Dendritic cell treated with granulocyte-macrophage colony-stimulating factor and Interleukin-4, amounts not matched to agents 40 ng/mL and 50 ng/mL, for 4 days (primary cell): ENCODE results near the gene POR.

Source experiments
- H3K27ac Mint-ChIP-seq: one replicate; pipeline ENCODE4 v1.8.0; 2022; ENCODE audit warnings: mild to moderate bottlenecking, mixed read lengths
- H3K27me3 Mint-ChIP-seq: one replicate; pipeline ENCODE4 v1.8.0; 2022; ENCODE audit warnings: mild to moderate bottlenecking, mixed read lengths
- H3K36me3 Mint-ChIP-seq: one replicate; pipeline ENCODE4 v1.8.0; 2022; ENCODE audit warnings: low read depth, mixed read lengths
- H3K4me1 Mint-ChIP-seq: one replicate; pipeline ENCODE4 v1.8.0; 2022; ENCODE audit warnings: low read depth, mixed read lengths
- H3K4me3 Mint-ChIP-seq: one replicate; pipeline ENCODE4 v1.8.0; 2022; ENCODE audit warnings: mild to moderate bottlenecking, moderate library complexity, mixed read lengths
- H3K9me3 Mint-ChIP-seq: one replicate; pipeline ENCODE4 v1.8.0; 2022; ENCODE audit warnings: mixed read lengths
- intact Hi-C: fragments of 100-400 bp; cut with micrococcal nuclease; formaldehyde crosslinking; loops from one replicate; pipeline ENCODE4 v1.15.0; 2022

POR gene

DNA sequence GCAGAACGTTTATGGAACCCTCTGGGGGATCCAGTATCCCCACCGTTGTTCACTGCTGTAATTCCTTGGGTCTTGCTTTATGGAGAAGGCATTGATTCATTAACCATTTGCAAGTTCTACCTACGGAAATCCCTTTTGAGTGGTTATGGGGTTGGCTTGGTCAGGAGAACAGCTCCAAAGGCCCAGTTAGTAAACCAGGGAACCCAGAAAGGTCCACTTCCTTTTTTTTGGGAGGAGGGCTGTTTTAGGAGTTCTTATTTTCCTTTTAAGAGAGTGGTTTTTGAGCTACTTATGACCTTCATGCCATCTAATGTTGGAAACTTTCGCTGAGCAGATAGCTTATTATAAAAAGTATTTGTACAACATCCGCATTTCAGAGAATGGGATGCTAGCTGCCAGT is 1.3 kb downstream of the POR start:
- Mint-ChIP-seq H3K36me3 (peaks cover 25% of the 10 kb centered on the region), H3K4me1 (peaks cover 59% of the 10 kb centered on the region), H3K27me3 (no peaks in the 10 kb centered on the region), H3K4me3 (peak overlapping the region; percentile 93), H3K27ac (peak overlapping the region; percentile 92), H3K9me3 (no peaks in the 10 kb centered on the region)
- intact Hi-C loops = loop anchor here (5.0 kb wide), 2 partner anchors 36 to 39 kb away; partner anchors contain the start of gene RHBDD2

GRCh38 chr7:75916685-75917634 is 2.0 kb downstream of the POR start:
- H3K9me3 Mint-ChIP-seq = no peaks in the 10 kb centered on the region
- peaks cover 32% of the 10 kb centered on the region for H3K36me3 Mint-ChIP-seq
- H3K27me3 Mint-ChIP-seq = no peaks in the 10 kb centered on the region
- H3K27ac Mint-ChIP-seq = peak overlapping the region; percentile 92
- H3K4me1 Mint-ChIP-seq = peaks cover 65% of the 10 kb centered on the region
- peak overlapping the region; percentile 93 for H3K4me3 Mint-ChIP-seq
- intact Hi-C loops = loop anchor here (5.0 kb wide), 2 partner anchors 35 to 40 kb away; partner anchors contain the start of gene RHBDD2

GRCh38 chr7:75920431-75921161 is 5.6 kb downstream of the POR start:
- no peak overlapping the region for H3K4me3 Mint-ChIP-seq
- no peaks in the 10 kb centered on the region for H3K9me3 Mint-ChIP-seq
- peaks cover 54% of the 10 kb centered on the region for H3K36me3 Mint-ChIP-seq
- no peaks in the 10 kb centered on the region for H3K27me3 Mint-ChIP-seq
- no peak overlapping the region for H3K27ac Mint-ChIP-seq
- intact Hi-C loops = no loop called here
- H3K4me1 Mint-ChIP-seq = peaks cover 63% of the 10 kb centered on the region

DNA sequence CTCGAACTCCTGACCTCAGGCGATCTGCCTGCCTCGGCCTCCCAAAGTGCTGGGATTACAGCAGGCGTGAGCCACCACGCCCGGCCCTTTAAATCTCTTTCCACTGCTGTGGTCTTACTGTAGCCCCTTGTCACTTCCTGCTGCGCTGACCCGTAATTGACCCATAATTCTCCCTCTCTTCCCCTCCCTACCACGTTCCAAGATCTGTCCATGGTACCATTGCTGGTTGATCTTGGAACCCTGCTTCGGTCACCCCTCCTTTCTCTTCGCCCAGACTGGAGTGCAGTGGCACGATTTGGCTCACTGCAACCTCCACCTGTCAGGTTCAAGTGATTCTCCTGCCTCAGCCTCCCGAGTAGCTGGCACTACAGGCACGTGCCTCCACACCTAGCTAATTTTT is 6.5 kb downstream of the POR start:
- Mint-ChIP-seq H3K9me3 (no peaks in the 10 kb centered on the region), H3K27me3 (no peaks in the 10 kb centered on the region), H3K4me1 (peaks cover 63% of the 10 kb centered on the region), H3K4me3 (no peak overlapping the region), H3K36me3 (peaks cover 60% of the 10 kb centered on the region), H3K27ac (no peak overlapping the region)
- intact Hi-C loops = no loop called here

DNA sequence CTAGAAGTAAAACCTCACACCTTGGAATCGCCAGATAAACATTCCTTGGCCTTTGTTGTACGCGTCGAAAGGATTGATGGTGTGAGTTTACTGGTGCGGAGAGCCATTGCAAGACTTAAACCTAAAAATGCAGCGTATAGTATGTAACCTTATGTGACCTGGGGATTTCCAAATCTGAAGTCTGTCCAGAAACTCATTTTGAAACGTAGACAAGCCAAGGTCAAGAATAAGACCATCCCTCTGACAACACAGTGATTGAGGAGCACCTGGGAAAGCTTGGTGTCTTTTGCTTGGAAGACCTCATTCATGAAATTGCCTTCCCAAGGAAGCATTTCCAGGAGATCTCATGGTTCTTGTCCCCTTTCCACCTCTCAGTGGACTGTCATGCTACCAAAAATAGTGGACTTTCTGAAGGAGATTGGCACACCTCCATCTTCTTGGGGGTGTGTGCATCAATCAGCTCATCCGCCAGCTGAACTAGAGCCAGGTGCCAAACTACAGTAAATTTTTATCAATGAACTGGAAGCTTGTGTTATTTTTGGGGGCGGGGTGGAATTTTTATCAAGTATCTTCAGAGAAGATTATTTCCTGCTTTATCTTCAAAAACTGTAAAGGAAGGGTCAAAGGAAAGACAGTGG is 8.1 kb downstream of the POR start:
- intact Hi-C loops = no loop called here
- peaks cover 68% of the 10 kb centered on the region for H3K36me3 Mint-ChIP-seq
- H3K4me3 Mint-ChIP-seq = no peak overlapping the region
- peaks cover 55% of the 10 kb centered on the region for H3K4me1 Mint-ChIP-seq
- no peaks in the 10 kb centered on the region for H3K9me3 Mint-ChIP-seq
- no peak overlapping the region for H3K27ac Mint-ChIP-seq
- H3K27me3 Mint-ChIP-seq = no peaks in the 10 kb centered on the region

GRCh38 chr7:75924256-75924655 is 9.3 kb downstream of the POR start:
- H3K9me3 Mint-ChIP-seq = no peaks in the 10 kb centered on the region
- no peak overlapping the region for H3K27ac Mint-ChIP-seq
- intact Hi-C loops = no loop called here
- no peak overlapping the region for H3K4me3 Mint-ChIP-seq
- no peaks in the 10 kb centered on the region for H3K27me3 Mint-ChIP-seq
- H3K36me3 Mint-ChIP-seq = peaks cover 72% of the 10 kb centered on the region
- H3K4me1 Mint-ChIP-seq = peaks cover 44% of the 10 kb centered on the region

- no peak overlapping the region for H3K4me3 Mint-ChIP-seq
- no peaks in the 10 kb centered on the region for H3K9me3 Mint-ChIP-seq
- peaks cover 78% of the 10 kb centered on the region for H3K36me3 Mint-ChIP-seq
- intact Hi-C loops = no loop called here
- H3K27ac Mint-ChIP-seq = no peak overlapping the region
- no peaks in the 10 kb centered on the region for H3K27me3 Mint-ChIP-seq
- H3K4me1 Mint-ChIP-seq = peaks cover 38% of the 10 kb centered on the region
Measured at GRCh38 chr7:75924889-75925288, 9.9 kb downstream of the POR start.

- Mint-ChIP-seq H3K27me3 (no peaks in the 10 kb centered on the region), H3K4me3 (no peak overlapping the region), H3K27ac (no peak overlapping the region)
Measured at GRCh38 chr7:75925717-75926435, 10.9 kb downstream of the POR start.

DNA sequence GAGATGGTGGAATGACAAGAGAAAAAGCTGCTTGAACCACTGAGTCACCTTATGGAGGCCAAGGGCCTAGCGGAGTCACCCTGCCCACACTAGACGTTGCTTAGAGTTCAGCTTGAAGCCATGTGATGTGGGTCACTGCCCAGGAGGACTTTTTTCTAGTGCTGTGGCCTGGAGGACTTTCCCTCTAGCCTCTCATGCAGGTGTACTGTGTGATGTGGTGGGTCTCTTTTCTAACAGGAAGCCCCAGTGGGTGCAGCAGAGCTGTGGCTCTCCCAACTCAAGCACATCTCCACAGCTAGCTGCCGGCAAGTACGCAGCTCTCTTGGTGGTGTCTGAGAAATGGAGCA is 13.6 kb downstream of the POR start:
- Mint-ChIP-seq H3K36me3 (peaks cover 68% of the 10 kb centered on the region), H3K4me1 (peaks cover 26% of the 10 kb centered on the region), H3K27me3 (no peaks in the 10 kb centered on the region), H3K27ac (no peak overlapping the region), H3K4me3 (no peak overlapping the region), H3K9me3 (no peaks in the 10 kb centered on the region)
- intact Hi-C loops = no loop called here

More at GRCh38 chr7:75925717-75926435, 10.9 kb downstream of the POR start:
- peaks cover 30% of the 10 kb centered on the region for H3K4me1 Mint-ChIP-seq
- H3K9me3 Mint-ChIP-seq = no peaks in the 10 kb centered on the region
- peaks cover 79% of the 10 kb centered on the region for H3K36me3 Mint-ChIP-seq
- intact Hi-C loops = no loop called here

DNA sequence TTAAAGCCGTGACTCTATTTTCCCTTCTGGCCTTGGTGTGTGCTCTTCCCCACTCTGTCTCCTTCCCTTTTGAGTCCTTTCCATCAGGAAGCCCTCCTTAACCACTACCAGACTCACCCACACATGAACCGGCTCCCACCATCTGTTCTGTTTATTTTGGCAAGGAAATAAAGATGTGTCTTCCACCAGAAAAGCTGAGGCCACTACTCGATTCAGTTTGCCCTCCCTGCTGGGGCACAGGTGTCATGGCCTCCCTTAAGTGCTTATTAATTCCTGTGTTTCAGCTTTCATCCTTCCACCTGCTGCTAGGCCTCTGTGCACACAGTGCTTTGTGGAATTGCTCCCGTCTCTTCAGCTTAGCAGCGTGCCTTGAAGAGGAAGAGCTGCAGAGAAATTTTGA is 16.7 kb downstream of the POR start:
- no peak overlapping the region for H3K27ac Mint-ChIP-seq
- peaks cover 20% of the 10 kb centered on the region for H3K4me1 Mint-ChIP-seq
- peaks cover 70% of the 10 kb centered on the region for H3K36me3 Mint-ChIP-seq
- H3K4me3 Mint-ChIP-seq = no peak overlapping the region
- H3K9me3 Mint-ChIP-seq = no peaks in the 10 kb centered on the region
- intact Hi-C loops = no loop called here
- no peaks in the 10 kb centered on the region for H3K27me3 Mint-ChIP-seq

GRCh38 chr7:75937958-75938786 is 23.2 kb downstream of the POR start:
- Mint-ChIP-seq H3K27ac (peak overlapping the region; percentile 53), H3K27me3 (no peaks in the 10 kb centered on the region), H3K9me3 (no peaks in the 10 kb centered on the region), H3K4me3 (no peak overlapping the region), H3K36me3 (peaks cover 53% of the 10 kb centered on the region), H3K4me1 (peaks cover 32% of the 10 kb centered on the region)
- intact Hi-C loops = no loop called here

DNA sequence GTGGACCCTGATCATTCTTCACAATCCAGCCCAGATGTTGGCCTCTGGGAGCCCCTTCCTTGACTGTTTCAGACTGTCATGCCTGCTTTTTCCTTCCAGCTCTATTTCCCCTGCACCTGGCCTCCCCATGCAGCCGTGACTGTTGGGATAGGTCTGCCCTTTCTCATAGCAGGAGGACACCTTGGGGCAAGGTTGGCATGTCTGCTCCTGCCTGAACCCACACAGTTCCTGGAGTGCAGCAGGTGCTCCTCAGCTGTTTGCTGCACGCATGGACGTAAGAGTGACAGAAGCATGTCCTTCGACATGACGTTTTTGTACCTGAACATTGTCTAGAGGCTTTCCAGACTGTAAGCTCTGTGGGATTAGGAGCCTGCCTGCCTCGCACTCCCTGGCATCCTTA is 24.0 kb downstream of the POR start:
- no peak overlapping the region for H3K4me3 Mint-ChIP-seq
- no peak overlapping the region for H3K27ac Mint-ChIP-seq
- H3K27me3 Mint-ChIP-seq = no peaks in the 10 kb centered on the region
- intact Hi-C loops = no loop called here
- no peaks in the 10 kb centered on the region for H3K9me3 Mint-ChIP-seq
- H3K4me1 Mint-ChIP-seq = peaks cover 36% of the 10 kb centered on the region
- H3K36me3 Mint-ChIP-seq = peaks cover 47% of the 10 kb centered on the region

GRCh38 chr7:75943864-75944263 is 28.9 kb downstream of the POR start:
- intact Hi-C loops = loop anchor here (10.0 kb wide), 1 partner anchor 61 kb away; no protein-coding TSS in a partner anchor
- H3K36me3 Mint-ChIP-seq = peaks cover 61% of the 10 kb centered on the region
- no peak overlapping the region for H3K4me3 Mint-ChIP-seq
- no peaks in the 10 kb centered on the region for H3K27me3 Mint-ChIP-seq
- no peaks in the 10 kb centered on the region for H3K9me3 Mint-ChIP-seq
- no peak overlapping the region for H3K27ac Mint-ChIP-seq
- peaks cover 39% of the 10 kb centered on the region for H3K4me1 Mint-ChIP-seq
